ENCODE results near the gene PCDHB11.
A peak's percentile ranks its signal among the peaks of the same experiment; 100 is the strongest.
"Not testable (repeated sequence)": the region's sequence is repeated elsewhere in the genome, so short reads cannot be mapped to it uniquely, and the experiment has no call there.

Gene PCDHB11

DNA sequence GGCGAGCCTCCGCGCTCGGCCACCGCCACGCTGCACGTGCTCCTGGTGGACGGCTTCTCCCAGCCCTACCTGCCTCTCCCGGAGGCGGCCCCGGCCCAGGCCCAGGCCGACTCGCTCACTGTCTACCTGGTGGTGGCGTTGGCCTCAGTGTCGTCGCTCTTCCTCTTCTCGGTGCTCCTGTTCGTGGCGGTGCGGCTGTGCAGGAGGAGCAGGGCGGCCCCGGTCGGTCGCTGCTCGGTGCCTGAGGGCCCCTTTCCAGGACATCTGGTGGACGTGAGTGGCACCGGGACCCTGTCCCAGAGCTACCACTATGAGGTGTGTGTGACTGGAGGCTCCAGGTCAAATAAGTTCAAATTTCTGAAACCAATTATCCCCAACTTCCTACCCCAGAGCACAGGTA, 11.4 kb downstream of the PCDHB11 start:
- not testable (repeated sequence) for ATAC-seq; H3K4me3 Mint-ChIP-seq; H3K36me3 Mint-ChIP-seq; H3K4me1 Mint-ChIP-seq; H3K27ac Mint-ChIP-seq; H3K9me3 Mint-ChIP-seq; DNase-seq (ENCODE audit: low spot score in 2 of 2)

GRCh38 chr5:141213656-141214339, 14.4 kb downstream of the PCDHB11 start, which contains the start of gene PCDHB13:
Gene PCDHB13 (plus strand): TSS chr5:141213919. CDS start chr5:141214124, 205 bp downstream.
- not testable (repeated sequence) for H3K27ac Mint-ChIP-seq; H3K36me3 Mint-ChIP-seq; DNase-seq (ENCODE audit: low spot score in 2 of 2); H3K4me3 Mint-ChIP-seq; H3K4me1 Mint-ChIP-seq; H3K9me3 Mint-ChIP-seq; ATAC-seq

DNA sequence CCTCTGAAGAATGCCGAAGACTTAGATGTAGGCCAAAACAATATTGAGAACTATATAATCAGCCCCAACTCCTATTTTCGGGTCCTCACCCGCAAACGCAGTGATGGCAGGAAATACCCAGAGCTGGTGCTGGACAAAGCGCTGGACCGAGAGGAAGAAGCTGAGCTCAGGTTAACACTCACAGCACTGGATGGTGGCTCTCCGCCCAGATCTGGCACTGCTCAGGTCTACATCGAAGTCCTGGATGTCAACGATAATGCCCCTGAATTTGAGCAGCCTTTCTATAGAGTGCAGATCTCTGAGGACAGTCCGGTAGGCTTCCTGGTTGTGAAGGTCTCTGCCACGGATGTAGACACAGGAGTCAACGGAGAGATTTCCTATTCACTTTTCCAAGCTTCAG, 15.2 kb downstream of the PCDHB11 start:
- not testable (repeated sequence) for H3K36me3 Mint-ChIP-seq; H3K4me3 Mint-ChIP-seq; ATAC-seq; H3K4me1 Mint-ChIP-seq; H3K9me3 Mint-ChIP-seq; DNase-seq (ENCODE audit: low spot score in 2 of 2); H3K27ac Mint-ChIP-seq

DNA sequence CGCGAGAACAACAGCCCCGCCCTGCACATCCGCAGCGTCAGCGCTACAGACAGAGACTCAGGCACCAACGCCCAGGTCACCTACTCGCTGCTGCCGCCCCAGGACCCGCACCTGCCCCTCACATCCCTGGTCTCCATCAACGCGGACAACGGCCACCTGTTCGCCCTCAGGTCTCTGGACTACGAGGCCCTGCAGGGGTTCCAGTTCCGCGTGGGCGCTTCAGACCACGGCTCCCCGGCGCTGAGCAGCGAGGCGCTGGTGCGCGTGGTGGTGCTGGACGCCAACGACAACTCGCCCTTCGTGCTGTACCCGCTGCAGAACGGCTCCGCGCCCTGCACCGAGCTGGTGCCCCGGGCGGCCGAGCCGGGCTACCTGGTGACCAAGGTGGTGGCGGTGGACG, 16.1 kb downstream of the PCDHB11 start:
- not testable (repeated sequence) for DNase-seq (ENCODE audit: low spot score in 2 of 2); ATAC-seq; H3K36me3 Mint-ChIP-seq; H3K9me3 Mint-ChIP-seq; H3K27ac Mint-ChIP-seq; H3K4me3 Mint-ChIP-seq; H3K4me1 Mint-ChIP-seq

DNA sequence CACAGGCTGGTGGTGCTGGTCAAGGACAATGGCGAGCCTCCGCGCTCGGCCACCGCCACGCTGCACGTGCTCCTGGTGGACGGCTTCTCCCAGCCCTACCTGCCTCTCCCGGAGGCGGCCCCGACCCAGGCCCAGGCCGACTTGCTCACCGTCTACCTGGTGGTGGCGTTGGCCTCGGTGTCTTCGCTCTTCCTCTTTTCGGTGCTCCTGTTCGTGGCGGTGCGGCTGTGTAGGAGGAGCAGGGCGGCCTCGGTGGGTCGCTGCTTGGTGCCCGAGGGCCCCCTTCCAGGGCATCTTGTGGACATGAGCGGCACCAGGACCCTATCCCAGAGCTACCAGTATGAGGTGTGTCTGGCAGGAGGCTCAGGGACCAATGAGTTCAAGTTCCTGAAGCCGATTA, 16.6 kb downstream of the PCDHB11 start:
- not testable (repeated sequence) for H3K27ac Mint-ChIP-seq; H3K36me3 Mint-ChIP-seq; H3K9me3 Mint-ChIP-seq; DNase-seq (ENCODE audit: low spot score in 2 of 2); H3K4me3 Mint-ChIP-seq; H3K4me1 Mint-ChIP-seq; ATAC-seq

DNA sequence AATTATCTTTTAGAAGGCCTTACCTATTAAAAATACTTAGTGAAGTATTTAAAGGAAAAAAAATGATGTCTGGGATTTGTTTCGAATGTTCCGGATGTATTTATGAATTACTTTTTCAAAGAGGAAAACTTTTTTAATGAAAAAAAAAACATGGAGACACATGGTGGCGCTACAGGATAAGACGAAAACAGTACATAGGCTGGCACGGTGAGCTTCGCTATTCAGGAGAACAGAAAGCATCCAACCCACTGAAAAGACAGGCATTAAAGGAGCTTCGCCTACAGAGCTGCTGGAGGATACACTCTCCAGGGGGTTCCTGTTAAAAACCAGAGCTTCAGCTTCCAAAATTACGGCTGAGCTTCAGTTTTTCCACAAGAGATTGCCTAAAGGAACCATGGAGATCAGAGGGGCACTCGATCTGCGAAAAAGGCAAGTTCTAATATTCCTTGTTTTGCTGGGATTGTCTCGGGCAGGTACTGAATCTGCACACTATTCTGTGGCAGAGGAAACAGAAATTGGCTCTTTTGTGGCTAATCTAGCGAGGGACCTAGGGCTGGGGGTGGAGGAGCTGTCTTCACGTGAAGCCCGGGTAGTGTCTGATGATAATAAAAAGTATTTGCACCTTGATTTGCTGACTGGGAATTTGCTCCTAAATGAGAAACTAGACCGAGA, 23.8 kb downstream of the PCDHB11 start, which contains the start of gene PCDHB14:
TSS of gene PCDHB14 (plus strand) at position 232 of the 672 bp plus-strand sequence. CDS start at position 395, 163 bp downstream.
- Mint-ChIP-seq H3K4me3 (no peak within 1 kb of the TSS), H3K4me1 (no peaks in the 10 kb centered on the region), H3K27ac (no peak within 1 kb of the TSS), H3K9me3 (peaks cover 2% of the 10 kb centered on the region), H3K36me3 (no peaks in the 10 kb centered on the region)
- DNase-seq (ENCODE audit: low spot score in 2 of 2) (no peak), ATAC-seq (no peak)

GRCh38 chr5:141224844-141225243, 25.4 kb downstream of the PCDHB11 start:
- not testable (repeated sequence) for H3K4me3 Mint-ChIP-seq; H3K36me3 Mint-ChIP-seq; H3K27ac Mint-ChIP-seq; H3K4me1 Mint-ChIP-seq; ATAC-seq; H3K9me3 Mint-ChIP-seq; DNase-seq (ENCODE audit: low spot score in 2 of 2)

DNA sequence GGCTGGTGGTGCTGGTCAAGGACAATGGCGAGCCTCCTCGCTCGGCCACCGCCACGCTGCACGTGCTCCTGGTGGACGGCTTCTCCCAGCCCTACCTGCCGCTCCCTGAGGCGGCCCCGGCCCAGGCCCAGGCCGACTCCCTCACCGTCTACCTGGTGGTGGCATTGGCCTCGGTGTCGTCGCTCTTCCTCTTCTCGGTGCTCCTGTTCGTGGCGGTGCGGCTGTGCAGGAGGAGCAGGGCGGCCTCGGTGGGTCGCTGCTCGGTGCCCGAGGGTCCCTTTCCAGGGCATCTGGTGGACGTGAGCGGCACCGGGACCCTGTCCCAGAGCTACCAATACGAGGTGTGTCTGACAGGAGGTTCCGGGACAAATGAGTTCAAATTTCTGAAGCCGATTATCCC, 26.0 kb downstream of the PCDHB11 start:
- not testable (repeated sequence) for H3K36me3 Mint-ChIP-seq; H3K27ac Mint-ChIP-seq; H3K4me3 Mint-ChIP-seq; DNase-seq (ENCODE audit: low spot score in 2 of 2); H3K9me3 Mint-ChIP-seq; H3K4me1 Mint-ChIP-seq; ATAC-seq

- DNase-seq (ENCODE audit: low spot score in 2 of 2) (no peak), ATAC-seq (no peak)
- Mint-ChIP-seq H3K4me1 (no peaks in the 10 kb centered on the region), H3K9me3 (peaks cover 16% of the 10 kb centered on the region), H3K27ac (no peak overlapping the region), H3K36me3 (no peaks in the 10 kb centered on the region), H3K4me3 (no peak overlapping the region)
Measured at GRCh38 chr5:141234109-141234667, 34.8 kb downstream of the PCDHB11 start.

- ATAC-seq; H3K27ac Mint-ChIP-seq; H3K36me3 Mint-ChIP-seq; DNase-seq (ENCODE audit: low spot score in 2 of 2); H3K4me3 Mint-ChIP-seq; H3K4me1 Mint-ChIP-seq: not testable (repeated sequence)
- H3K9me3 Mint-ChIP-seq = peaks cover 22% of the 10 kb centered on the region
Measured at GRCh38 chr5:141235922-141236321, 36.5 kb downstream of the PCDHB11 start.

DNA sequence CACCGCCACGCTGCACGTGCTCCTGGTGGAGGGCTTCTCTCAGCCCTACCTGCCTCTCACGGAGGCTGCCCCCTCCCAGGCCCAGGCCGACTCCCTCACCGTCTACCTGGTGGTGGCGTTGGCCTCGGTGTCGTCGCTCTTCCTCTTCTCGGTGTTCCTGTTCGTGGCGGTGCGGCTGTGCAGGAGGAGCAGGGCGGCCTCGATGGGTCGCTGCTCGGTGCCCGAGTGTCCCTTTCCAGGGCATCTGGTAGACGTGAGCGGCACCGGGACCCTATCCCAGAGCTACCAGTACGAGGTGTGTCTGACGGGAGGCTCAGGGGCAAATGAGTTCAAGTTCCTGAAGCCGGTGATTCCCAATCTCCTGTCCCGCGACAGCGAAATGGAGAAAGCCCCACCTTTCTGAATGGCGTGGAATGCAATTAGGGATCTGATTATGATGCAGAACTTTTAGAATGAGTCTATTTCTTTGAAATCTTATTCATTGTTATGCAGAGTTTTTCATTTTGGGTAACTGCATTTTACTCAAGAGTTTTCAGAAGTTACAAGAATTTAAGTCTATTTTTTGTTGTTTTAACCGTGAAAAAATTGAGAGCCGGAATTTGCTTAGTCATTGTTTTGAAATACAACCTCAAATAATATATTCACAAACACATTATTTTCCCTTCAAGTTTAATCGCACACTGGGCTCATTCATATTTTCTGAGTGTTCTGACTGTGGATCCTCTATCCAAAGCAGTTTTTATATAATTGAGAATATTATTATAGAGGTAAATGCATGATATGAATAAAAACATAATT, 37.3 kb downstream of the PCDHB11 start:
- Mint-ChIP-seq H3K36me3 (no peaks in the 10 kb centered on the region), H3K27ac (no peak overlapping the region), H3K9me3 (peaks cover 19% of the 10 kb centered on the region), H3K4me3 (no peak overlapping the region), H3K4me1 (no peaks in the 10 kb centered on the region)
- ATAC-seq (no peak), DNase-seq (ENCODE audit: low spot score in 2 of 2) (no peak)

DNA sequence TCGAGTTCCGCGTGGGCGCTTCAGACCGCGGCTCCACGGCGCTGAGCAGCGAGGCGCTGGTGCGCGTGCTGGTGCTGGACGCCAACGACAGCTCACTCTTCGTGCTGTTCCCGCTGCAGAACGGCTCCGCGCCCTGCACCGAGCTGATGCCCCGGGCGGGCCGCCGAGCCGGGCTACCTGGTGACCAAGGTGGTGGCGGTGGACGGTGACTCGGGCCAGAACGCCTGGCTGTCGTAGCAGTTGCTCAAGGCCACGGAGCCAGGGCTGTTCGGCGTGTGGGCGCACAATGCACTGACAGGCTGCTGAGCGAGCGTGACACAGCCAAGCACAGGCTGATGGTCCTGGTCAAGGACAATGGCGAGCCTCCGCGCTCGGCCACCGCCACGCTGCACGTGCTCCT, 42.1 kb downstream of the PCDHB11 start:
- no peak for ATAC-seq
- Mint-ChIP-seq H3K4me1 (peaks cover 4% of the 10 kb centered on the region), H3K9me3 (peaks cover 23% of the 10 kb centered on the region), H3K36me3 (no peaks in the 10 kb centered on the region), H3K27ac (no peak overlapping the region), H3K4me3 (no peak overlapping the region)
- no peak for DNase-seq (ENCODE audit: low spot score in 2 of 2)

GRCh38 chr5:141245250-141245717, 45.9 kb downstream of the PCDHB11 start, which contains the start of gene PCDHB15:
Gene PCDHB15 (plus strand): TSS chr5:141245395. CDS start chr5:141245579, 184 bp downstream.
- Mint-ChIP-seq H3K9me3 (peaks cover 33% of the 10 kb centered on the region), H3K4me3 (peak within 1 kb of the TSS; percentile 23), H3K27ac (no peak within 1 kb of the TSS), H3K36me3 (no peaks in the 10 kb centered on the region), H3K4me1 (peaks cover 4% of the 10 kb centered on the region)
- no peak for ATAC-seq
- DNase-seq (ENCODE audit: low spot score in 2 of 2) = no peak

DNA sequence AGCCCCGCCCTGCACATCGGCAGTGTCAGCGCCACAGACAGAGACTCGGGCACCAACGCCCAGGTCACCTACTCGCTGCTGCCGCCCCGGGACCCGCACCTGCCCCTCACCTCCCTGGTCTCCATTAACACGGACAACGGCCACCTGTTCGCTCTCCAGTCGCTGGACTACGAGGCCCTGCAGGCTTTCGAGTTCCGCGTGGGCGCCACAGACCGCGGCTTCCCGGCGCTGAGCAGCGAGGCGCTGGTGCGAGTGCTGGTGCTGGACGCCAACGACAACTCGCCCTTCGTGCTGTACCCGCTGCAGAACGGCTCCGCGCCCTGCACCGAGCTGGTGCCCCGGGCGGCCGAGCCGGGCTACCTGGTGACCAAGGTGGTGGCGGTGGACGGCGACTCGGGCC, 47.5 kb downstream of the PCDHB11 start:
- not testable (repeated sequence) for H3K36me3 Mint-ChIP-seq, ATAC-seq
- peaks cover 28% of the 10 kb centered on the region for H3K9me3 Mint-ChIP-seq

DNA sequence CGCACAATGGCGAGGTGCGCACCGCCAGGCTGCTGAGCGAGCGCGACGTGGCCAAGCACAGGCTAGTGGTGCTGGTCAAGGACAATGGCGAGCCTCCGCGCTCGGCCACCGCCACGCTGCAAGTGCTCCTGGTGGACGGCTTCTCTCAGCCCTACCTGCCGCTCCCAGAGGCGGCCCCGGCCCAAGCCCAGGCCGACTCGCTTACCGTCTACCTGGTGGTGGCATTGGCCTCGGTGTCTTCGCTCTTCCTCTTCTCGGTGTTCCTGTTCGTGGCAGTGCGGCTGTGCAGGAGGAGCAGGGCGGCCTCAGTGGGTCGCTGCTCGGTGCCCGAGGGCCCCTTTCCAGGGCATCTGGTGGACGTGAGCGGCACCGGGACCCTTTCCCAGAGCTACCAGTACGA, 48.0 kb downstream of the PCDHB11 start:
- not testable (repeated sequence) for H3K4me3 Mint-ChIP-seq; ATAC-seq; DNase-seq (ENCODE audit: low spot score in 2 of 2); H3K36me3 Mint-ChIP-seq; H3K4me1 Mint-ChIP-seq; H3K27ac Mint-ChIP-seq
- peaks cover 27% of the 10 kb centered on the region for H3K9me3 Mint-ChIP-seq

More for the DNA sequence above, 47.5 kb downstream of the PCDHB11 start:
- not testable (repeated sequence) for H3K27ac Mint-ChIP-seq; H3K4me1 Mint-ChIP-seq; DNase-seq (ENCODE audit: low spot score in 2 of 2); H3K4me3 Mint-ChIP-seq
